ENCODE measurements around the gene RABGAP1L.
"Not testable (repeated sequence)": the region's sequence is repeated elsewhere in the genome, so short reads cannot be mapped to it uniquely, and the experiment has no call there.

RABGAP1L gene

DNA sequence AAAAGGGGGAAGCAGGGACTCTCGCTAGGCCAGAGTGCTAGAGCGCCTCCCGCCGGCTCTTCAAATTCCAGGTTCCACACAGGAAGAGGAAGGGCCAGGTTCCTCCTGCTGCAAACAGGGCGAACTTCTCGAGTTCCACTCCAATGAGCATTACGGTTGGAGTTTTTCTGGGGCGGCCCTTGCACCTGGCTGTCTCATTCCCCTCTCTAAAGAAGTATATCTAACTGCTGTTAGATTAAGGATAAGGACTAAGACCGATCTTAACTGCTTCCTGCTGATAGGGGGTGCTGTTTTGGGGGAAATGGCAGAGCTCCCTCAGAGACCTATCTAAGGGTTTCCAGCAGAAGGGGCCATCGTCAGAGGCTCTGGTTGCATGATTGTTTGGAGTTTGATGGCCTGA lies 138.0 kb downstream of the RABGAP1L start:
- no peak for DNase-seq (ENCODE audit: low read depth)

DNA sequence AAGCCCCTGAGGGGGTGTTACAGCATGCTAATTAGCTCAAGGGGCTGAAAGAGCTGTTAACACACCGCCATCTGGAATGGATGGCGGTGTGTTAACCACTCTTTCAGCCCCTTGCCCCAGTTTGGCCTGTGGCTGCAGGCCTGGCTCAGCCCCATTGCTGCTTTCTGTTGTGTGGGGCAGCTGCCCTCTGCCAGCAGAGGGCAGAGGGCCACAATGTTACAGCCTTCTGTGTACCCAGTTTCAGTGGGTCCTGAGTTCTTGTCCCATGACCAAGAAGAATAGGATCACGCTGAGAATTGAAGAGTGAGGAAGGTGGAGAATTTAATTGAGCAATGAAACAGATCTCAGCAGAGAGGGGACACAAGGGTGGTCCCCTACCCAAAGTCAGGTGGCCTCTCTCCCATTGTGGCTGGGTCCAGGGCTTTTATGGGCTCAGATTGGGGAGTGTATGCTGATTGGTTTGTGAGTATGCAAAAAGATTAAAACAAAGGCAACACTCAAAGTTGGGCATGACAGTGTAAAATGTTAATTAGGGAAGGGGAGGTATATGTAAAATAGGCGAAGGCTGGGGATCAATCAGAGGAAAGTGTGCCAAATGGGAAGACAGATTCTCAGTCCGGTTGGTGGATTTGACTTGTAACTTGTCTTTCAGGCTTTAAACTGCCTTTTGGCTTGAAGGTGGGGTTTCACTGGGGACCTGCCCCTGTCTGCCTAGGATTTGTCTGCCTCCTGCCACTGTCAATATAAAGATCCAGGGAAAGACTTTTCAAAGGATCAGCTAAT lies 142.2 kb downstream of the RABGAP1L start:
- no peak for DNase-seq (ENCODE audit: low read depth)

DNA sequence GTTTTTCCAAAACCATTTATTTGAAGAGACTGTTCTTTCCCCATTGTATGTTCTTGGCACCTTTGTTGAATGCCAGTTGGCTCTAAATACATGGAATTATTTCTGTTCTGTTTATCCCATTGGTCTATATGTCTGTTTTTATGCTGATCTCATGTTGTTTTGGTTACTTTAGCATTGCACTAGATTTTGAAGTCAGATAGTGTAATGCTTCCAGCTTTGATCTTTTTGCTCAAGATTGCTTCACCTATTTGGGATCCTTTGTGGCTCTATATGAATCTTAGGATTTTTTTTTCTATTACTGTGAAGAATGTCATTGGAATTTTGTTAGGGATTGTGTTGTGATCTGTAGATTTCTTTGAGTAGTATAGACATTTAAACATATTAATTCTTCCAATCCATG lies 149.3 kb downstream of the RABGAP1L start:
- DNase-seq (ENCODE audit: low read depth) = no peak

DNA sequence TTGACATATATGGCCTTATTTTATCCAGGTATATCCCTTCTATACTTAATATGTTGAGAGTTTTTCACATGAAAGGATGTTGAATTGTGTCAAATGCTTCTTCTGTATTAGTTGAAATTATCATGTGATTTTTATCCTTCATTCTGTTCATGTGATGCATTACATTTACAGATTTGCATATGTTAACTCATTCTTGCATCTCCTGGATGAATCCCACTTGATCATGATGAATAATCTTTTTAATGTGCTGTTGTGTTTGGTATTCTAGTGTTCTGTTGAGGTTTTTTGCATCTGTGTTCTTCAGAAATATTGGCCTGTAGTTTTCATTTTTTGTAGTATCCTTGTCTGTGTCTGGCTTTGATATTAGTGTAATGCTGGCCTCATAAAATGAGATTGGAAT lies 150.2 kb downstream of the RABGAP1L start:
- no peak for DNase-seq (ENCODE audit: low read depth)

DNA sequence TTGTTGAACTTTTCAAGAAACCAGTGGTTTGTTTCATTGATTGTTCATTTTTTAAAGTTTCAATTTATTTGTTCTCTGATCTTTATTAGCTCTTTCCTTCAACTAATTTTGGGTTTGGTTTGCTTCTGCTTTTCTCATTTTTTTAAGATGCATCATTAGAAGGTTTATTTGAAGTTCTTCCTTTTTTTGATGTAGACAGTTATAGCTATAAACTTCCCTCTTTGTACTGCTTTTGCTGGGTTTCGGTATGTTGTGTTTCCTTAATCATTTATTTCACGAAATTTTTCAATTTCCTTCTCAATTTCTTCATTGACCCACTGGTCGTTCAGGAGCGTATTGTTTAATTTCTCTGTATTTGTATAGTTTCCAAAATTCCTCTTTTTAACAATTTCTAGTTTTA lies 155.1 kb downstream of the RABGAP1L start:
- no peak for DNase-seq (ENCODE audit: low read depth)

DNA sequence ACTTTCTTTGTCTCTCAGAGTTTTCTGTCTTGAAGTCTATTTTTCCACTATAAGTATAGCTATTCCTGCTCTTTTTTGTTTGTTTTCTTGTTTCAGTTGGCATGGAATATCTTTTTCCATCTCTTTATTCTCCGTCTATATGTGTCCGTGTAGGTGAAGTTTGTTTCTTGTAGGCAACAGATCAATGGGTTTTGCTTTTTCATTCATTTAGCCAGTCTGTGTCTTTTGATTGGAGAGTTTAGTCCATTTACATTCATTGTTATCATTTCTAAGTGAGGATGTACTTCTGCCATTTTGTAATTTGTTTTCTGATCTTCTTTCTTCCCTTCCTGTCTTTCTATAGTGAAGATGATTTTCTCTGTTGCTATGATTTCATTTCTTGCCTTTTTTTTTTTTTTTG lies 155.9 kb downstream of the RABGAP1L start:
- no peak for DNase-seq (ENCODE audit: low read depth)

DNA sequence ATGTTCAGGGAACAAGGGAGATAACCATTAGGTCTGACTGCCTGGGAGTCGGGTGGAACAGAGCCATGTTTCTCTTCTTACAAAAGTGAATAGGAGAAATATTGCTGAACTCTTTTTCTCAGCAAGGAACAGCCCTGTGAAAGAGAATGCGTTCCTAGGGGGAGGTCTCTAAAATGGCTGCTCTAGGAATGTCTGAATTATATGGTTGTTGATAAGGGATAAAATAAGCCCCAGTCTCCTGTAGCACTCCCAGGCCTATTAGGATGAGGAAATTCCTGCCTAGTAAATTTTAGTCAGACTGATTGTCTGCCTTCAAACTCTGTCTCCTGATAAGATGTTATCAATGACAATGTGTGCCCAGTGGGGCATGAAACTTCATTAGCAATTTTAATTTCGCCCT lies 161.6 kb downstream of the RABGAP1L start:
- DNase-seq (ENCODE audit: low read depth) = not testable (repeated sequence)

DNA sequence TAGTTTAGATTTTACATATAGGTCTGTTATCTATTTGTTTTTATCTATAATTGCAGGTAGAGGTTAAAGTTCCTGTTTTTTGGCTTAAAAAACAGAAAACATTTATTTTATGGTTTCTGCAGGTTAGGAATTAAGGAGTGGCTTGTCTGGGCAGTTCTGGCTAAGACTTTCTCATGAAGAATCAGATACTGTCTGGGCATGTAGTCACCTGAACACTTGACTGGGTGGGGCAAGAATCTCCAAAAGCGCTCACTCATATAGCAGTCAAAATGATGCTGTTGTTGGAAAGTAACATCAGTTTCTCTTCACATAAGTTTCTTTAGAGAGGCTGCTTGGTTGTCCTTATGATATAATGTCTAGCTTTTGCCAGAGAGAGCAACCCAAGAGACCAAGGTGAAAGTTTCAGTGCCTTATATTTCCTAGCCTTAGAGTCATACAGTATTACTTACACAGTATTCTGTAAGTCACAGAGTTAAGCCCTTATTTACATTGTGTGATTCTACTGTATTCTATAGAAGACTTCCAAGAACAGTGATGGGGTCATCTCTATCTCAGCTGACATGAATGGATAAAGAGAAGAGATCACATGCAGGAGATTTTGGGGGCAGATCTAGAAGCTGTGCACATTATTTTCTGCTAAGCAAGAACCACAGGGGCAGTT lies 163.0 kb downstream of the RABGAP1L start:
- DNase-seq (ENCODE audit: low read depth) = no peak

DNA sequence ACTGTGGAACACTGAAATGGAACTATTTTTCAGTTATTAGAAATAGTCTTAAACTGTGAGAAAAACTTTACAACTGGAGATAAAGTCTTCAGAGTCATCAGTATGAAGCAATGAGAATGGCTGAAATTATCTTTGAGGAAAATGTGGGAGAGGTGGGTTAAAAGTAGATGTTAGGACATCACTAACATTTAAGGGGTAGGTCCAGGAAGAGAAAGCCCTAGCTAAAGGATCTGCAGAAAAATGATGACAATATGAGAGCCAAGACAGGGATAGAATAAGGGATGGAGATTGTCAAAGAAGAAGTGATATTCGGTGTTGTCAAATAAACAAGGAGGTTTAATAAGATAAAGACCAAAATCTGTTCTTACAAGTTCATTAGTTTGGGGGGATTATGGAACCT lies 165.2 kb downstream of the RABGAP1L start:
- no peak for DNase-seq (ENCODE audit: low read depth)

DNA sequence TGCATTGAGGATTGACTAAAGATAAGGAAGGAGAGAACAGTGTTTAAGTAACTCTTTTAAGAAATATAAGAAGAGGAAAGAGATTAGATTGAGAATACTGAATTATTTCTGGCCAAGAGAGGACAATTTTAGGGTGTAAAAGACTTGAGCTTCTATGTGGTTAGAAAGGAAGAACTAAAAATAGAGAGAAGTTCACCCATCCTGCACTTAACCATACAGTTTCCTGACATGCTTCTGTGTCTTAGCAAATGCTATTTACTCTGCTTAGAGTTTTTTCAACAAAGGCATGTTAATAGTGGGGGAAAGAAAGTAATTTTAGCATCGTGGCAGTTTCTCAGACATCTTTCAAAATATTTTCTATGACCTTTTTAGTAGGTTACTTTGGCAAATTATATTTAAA lies 165.6 kb downstream of the RABGAP1L start:
- DNase-seq (ENCODE audit: low read depth) = no peak

DNA sequence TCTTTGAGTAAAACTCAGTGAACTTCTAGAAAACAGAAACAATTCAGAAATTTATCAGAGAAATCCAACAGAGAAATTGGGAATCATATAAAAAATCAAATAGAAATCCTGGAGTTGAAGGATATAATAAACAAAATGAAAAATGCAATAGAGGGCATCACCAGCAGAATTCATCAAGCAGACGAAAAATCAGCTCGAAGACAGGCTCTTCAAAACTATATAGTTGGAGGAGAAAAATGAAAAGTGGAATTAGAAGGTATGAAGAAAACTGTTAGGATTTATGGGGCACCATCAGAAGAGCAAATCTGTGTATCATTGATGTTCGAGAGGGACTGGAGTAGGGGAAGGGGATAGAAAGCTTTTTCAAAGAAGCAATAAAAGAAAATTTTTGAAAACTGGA lies 167.0 kb downstream of the RABGAP1L start:
- no peak for DNase-seq (ENCODE audit: low read depth)

DNA sequence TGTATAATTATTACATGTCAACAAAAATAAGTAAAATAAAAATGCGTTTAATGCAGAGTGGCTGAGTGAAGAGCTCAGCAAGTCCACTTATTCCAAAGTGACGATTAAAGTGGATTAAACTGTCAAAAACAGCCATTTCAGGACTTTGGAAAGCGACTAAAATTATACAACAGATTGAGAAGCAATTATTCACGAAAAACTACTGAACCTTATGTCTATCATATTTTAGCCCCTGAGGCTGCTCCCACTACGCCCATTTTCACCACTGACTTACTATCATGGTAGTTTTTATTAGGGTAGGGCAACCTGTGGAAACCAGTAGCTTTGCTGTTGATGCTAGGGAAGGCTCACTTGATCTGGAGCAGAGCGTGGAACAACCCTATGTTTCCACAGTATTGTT lies 174.1 kb downstream of the RABGAP1L start:
- DNase-seq (ENCODE audit: low read depth) = no peak

DNA sequence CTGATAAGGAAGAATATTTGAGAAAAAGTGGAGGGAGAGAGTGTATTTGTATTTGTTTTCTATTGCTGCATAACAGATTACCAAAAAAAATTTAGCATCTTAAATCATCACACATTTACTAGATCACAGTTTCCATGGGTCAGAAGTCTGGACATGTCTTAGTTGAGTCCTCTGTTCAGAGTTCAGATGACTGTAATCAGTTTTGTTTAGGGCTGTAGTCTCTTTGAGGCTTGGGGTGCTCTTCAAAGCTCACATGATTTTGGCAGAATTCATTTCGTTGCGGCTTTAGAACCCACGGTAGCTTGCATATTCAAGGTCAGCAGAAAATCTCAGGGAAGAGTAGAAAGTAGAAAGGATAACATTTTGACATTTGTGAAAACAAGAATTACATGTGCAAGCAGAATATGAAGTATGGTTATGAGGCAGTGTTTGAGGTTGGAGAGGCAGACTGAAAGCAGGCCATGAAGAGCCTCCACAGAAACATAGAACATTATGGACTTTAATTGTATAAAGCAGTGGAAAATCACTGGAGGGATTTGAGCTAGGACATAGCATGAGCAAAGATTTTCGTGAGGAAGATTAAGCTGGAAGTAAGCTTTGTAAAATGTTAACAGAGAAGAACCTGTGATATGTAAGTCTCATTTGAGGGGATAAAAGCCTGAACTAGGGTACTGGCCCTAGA lies 177.8 kb downstream of the RABGAP1L start:
- no peak for DNase-seq (ENCODE audit: low read depth)

DNA sequence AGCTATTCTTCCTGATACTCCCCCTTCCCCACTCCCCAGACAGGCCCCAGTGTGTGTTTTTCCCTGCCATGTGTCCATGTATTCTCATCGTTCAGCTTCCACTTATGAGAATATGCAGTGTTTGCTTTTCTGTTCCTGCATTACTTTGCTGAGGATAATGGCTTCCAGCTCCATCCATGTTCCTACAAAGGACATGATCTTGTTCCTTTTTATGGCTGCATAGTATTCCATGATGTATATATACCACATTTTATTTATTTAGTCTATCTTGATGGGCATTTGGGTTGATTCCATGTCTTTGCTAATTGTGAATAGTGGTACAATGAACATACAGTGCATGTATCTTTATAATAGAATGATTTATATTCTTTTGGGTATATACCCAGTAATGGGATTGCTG lies 181.1 kb downstream of the RABGAP1L start:
- DNase-seq (ENCODE audit: low read depth) = not testable (repeated sequence)

DNA sequence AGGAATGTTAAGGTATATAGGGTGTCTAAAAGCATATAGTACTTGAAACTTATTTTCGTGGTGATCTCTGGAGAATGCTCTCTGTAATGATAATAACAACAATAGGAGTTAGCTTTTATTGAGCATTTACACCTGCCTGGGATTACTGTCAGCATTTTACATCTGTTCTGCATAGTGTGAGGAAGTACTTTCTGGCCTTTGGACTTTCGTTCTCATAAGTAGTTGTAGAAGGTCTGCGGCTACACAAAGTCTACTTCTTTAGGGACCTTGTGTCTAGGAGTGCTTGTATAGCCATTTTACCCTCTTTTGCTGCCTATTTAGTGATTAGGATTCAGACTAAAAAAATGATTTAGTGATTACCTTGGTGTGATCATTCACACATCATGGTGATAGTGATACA lies 184.8 kb downstream of the RABGAP1L start:
- no peak for DNase-seq (ENCODE audit: low read depth)

DNA sequence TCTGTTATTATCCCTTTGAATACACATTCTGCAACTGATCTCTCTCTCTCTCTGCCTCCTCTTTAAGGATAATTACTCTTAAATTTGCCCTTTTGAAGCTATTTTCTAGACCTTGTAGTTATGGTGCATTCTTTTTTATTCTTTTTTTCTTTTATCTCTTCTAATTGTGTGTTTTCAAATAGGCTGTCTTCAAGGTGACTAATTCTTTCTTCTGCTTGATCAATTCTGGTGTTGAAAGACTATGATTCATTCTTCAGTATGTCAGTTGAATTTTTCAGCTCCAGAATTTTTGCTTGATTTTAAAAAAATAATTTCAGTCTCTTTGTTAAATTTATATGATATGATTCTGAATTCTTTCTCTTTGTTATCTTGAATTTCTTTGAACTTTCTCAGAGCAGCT lies 192.8 kb downstream of the RABGAP1L start:
- DNase-seq (ENCODE audit: low read depth) = no peak

DNA sequence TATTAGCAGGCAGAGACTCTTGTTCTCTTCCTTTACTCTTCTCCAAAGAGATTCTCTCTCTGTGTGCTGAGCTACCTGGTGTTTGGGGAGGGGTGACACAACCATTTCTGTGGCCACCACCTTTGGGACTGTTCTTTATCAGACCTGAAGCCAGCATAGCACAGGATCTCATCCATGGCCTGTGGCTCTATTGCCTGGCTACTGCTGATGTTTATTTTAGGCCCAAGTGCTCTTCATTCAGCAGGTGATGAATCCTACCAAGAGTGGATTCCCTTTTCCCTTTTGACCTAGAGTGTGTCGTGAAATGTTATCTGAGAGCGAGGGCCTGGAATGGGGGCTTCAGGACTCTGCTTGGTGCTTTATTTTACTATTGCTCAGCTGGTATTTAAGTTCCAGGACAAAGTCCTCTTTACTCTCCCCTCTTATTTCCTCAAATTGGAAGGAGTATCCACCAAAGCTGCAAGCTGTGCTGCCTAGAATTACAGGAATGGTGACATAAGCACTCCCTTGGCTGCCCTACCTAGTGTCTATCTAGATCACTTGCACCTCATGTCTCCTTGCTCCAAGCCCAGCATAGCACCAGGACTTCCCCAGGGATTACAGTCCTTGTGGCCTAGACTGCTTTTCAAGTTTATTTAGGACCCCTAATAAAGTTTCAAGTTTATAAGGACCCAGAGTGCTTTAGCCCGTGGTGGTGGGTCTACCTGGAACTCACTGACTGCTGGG lies 193.7 kb downstream of the RABGAP1L start:
- DNase-seq (ENCODE audit: low read depth) = no peak

DNA sequence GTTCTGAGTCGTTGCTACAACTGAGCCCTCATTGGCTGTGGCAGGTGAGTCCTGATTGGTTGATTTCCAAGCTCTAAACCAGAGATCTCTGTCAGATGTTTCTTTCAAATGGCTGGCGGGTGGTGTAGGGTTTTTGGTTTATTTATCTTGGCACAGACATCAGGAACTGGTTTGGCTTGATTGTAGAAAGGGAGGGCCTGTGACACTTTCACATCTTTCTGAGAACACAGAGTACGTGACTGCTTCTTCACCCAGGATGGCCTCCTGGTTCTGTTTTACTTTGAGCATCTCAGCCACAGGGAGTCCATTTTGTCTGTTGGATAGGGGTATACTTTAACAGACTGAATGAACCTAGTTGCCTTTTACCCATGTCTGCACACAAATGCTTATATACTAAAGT lies 199.0 kb downstream of the RABGAP1L start:
- DNase-seq (ENCODE audit: low read depth) = no peak

DNA sequence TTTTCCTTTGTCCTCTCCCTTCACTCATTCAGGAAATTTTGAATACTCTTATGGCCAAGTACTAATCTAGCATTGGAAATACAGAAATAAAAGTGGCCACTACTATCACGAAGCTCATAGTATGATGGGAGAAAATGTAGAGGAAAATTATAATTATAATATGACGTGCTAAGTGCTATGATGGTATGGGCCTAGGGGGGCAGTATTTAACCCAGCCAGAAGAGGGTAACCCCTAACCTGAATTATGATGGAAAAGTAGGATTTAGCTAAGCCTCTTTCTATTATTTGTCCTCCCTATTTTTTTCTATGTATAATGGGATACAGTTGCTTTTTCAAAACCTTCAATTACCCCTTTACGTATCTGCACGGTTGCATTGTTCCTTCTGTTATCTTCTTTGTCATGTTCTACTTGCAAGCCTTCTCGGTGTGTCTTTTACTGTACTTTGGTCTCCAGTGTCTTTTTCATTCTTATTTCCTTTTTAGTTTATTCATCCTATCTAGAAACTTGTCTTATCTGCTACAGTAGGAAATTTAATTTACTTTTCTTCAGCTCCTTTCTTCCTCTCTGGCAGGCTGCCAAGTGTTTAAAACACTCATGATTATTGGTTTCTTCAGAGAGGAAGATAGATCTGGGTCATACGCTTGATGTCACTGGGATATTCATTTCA lies 199.6 kb downstream of the RABGAP1L start:
- DNase-seq (ENCODE audit: low read depth) = no peak

DNA sequence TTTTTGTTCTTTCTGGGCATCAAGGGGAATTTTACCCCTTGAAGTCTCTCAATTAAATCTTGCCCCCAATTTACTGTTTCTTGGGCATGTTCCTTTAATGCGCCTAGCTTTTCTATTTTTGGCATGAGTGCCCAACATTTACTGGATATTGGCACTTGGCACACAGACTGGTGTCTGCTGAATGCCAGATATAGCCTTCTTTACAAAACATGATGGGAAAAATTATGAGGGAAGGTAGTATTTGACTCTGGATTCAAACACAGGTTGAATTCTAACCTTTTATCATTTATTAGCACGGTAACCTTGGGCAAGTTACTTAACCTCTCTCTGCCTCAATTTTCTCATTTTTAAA lies 200.1 kb downstream of the RABGAP1L start:
- DNase-seq (ENCODE audit: low read depth) = no peak

DNA sequence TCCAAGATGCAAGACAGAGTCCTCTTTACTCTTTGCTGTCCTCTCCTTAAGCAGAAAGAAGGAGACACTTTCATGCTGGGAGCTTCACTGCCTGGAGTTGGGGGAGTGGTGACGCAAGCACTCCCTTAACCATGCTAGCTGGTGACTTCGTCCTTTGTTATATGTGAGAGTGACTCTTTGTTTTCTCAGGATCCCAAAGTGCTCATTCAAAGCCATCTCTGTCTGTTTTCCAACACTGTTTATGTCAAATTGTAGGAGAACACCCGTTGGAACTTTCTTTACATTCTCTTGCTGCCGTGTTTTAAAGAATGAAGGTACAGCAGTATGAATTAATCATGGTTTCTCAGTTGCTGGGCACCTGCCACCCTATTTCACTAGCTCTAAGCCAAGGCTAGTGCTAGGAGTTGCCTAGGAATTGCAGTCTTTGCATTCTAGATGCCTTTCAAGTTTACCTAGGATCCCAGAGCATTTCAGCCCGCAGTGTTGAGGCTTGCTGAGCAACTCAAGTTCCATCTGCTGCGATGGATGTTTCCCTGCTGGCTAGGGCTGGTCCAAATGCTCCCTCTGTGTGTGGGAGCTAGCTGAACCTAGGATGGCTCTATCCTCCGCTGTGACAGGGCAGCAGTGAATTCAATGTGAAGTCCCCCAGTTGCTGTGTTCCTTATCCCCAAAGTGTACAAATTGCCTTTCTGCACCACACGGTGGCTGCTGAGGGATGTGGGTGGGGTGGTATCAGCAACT lies 205.8 kb downstream of the RABGAP1L start:
- DNase-seq (ENCODE audit: low read depth) = no peak
